ENCODE results near the gene NIT1.

The NIT1 gene

GRCh38 chr1:161138431-161138830 is 20.5 kb downstream of the NIT1 start:
- no peaks in the 10 kb centered on the region for H3K9me3 Mint-ChIP-seq
- H3K27me3 Mint-ChIP-seq = no peaks in the 10 kb centered on the region
- H3K36me3 Mint-ChIP-seq (ENCODE audit: low read depth) = peaks cover 3% of the 10 kb centered on the region
- ATAC-seq = no peak
- peaks cover 5% of the 10 kb centered on the region for H3K4me1 Mint-ChIP-seq
- DNase-seq = no peak
- H3K4me3 Mint-ChIP-seq = no peak overlapping the region
- no peak overlapping the region for H3K27ac Mint-ChIP-seq

- DNase-seq = peak; percentile 50
- Mint-ChIP-seq H3K36me3 (ENCODE audit: low read depth) (peaks cover 3% of the 10 kb centered on the region), H3K27ac (no peak overlapping the region), H3K4me3 (no peak overlapping the region), H3K4me1 (peaks cover 5% of the 10 kb centered on the region), H3K9me3 (no peaks in the 10 kb centered on the region), H3K27me3 (no peaks in the 10 kb centered on the region)
- no peak for ATAC-seq
These were observed 21.9 kb downstream of the NIT1 start for GRCh38 chr1:161139766-161140165.

- Mint-ChIP-seq H3K9me3 (no peaks in the 10 kb centered on the region), H3K27ac (no peak overlapping the region), H3K27me3 (no peaks in the 10 kb centered on the region), H3K4me3 (no peak overlapping the region), H3K4me1 (no peaks in the 10 kb centered on the region), H3K36me3 (ENCODE audit: low read depth) (peaks cover under 1% of the 10 kb centered on the region)
- no peak for ATAC-seq
- DNase-seq = no peak
These were observed 23.0 kb downstream of the NIT1 start for GRCh38 chr1:161140755-161141400.

GRCh38 chr1:161145832-161146231 is 27.9 kb downstream of the NIT1 start:
- H3K27ac Mint-ChIP-seq = no peak overlapping the region
- ATAC-seq = no peak
- DNase-seq = no peak
- H3K27me3 Mint-ChIP-seq = no peaks in the 10 kb centered on the region
- no peaks in the 10 kb centered on the region for H3K4me1 Mint-ChIP-seq
- no peaks in the 10 kb centered on the region for H3K36me3 Mint-ChIP-seq (ENCODE audit: low read depth)
- no peaks in the 10 kb centered on the region for H3K9me3 Mint-ChIP-seq
- no peak overlapping the region for H3K4me3 Mint-ChIP-seq

GRCh38 chr1:161153176-161153575 is 35.3 kb downstream of the NIT1 start:
- Mint-ChIP-seq H3K9me3 (no peaks in the 10 kb centered on the region), H3K4me1 (peaks cover 16% of the 10 kb centered on the region), H3K4me3 (peak overlapping the region; percentile 95), H3K36me3 (ENCODE audit: low read depth) (peaks cover 20% of the 10 kb centered on the region), H3K27me3 (no peaks in the 10 kb centered on the region), H3K27ac (peak overlapping the region; percentile 100)
- DNase-seq (no peak), ATAC-seq (no peak)

GRCh38 chr1:161153682-161154337 is 35.9 kb downstream of the NIT1 start, which contains the start of gene UFC1:
TSS of gene UFC1 (plus strand) at chr1:161153978. CDS start at chr1:161153998, 20 bp downstream.
- H3K27me3 Mint-ChIP-seq = no peaks in the 10 kb centered on the region
- ATAC-seq (peak; percentile 93), DNase-seq (peak; percentile 79)
- H3K9me3 Mint-ChIP-seq = no peaks in the 10 kb centered on the region
- peak within 1 kb of the TSS; percentile 100 for H3K27ac Mint-ChIP-seq
- peak within 1 kb of the TSS; percentile 95 for H3K4me3 Mint-ChIP-seq
- H3K36me3 Mint-ChIP-seq (ENCODE audit: low read depth) = peaks cover 23% of the 10 kb centered on the region
- peaks cover 21% of the 10 kb centered on the region for H3K4me1 Mint-ChIP-seq

- ATAC-seq = no peak
- Mint-ChIP-seq H3K4me1 (peaks cover 52% of the 10 kb centered on the region), H3K4me3 (no peak overlapping the region), H3K27ac (no peak overlapping the region), H3K9me3 (no peaks in the 10 kb centered on the region), H3K36me3 (ENCODE audit: low read depth) (peaks cover 35% of the 10 kb centered on the region), H3K27me3 (no peaks in the 10 kb centered on the region)
- DNase-seq = no peak
These were observed 40.0 kb downstream of the NIT1 start for GRCh38 chr1:161157867-161158266.

GRCh38 chr1:161158316-161159010 is 40.6 kb downstream of the NIT1 start:
- no peak for ATAC-seq
- H3K27ac Mint-ChIP-seq = peak overlapping the region; percentile 89
- peak overlapping the region; percentile 83 for H3K4me3 Mint-ChIP-seq
- peaks cover 36% of the 10 kb centered on the region for H3K36me3 Mint-ChIP-seq (ENCODE audit: low read depth)
- H3K4me1 Mint-ChIP-seq = peaks cover 53% of the 10 kb centered on the region
- H3K27me3 Mint-ChIP-seq = no peaks in the 10 kb centered on the region
- H3K9me3 Mint-ChIP-seq = no peaks in the 10 kb centered on the region
- DNase-seq = no peak

GRCh38 chr1:161159087-161159912 is 41.4 kb downstream of the NIT1 start, which contains the start of gene USP21:
TSS of gene USP21 (plus strand) at chr1:161159500. CDS start at chr1:161160641, 1,141 bp downstream.
- DNase-seq (peak; percentile 95), ATAC-seq (peak; percentile 87)
- Mint-ChIP-seq H3K4me3 (peak within 1 kb of the TSS; percentile 83), H3K4me1 (peaks cover 53% of the 10 kb centered on the region), H3K27me3 (no peaks in the 10 kb centered on the region), H3K36me3 (ENCODE audit: low read depth) (peaks cover 41% of the 10 kb centered on the region), H3K9me3 (no peaks in the 10 kb centered on the region), H3K27ac (peak within 1 kb of the TSS; percentile 89)

GRCh38 chr1:161159913-161160243 is 42.0 kb downstream of the NIT1 start:
- peaks cover 42% of the 10 kb centered on the region for H3K36me3 Mint-ChIP-seq (ENCODE audit: low read depth)
- peak overlapping the region; percentile 89 for H3K27ac Mint-ChIP-seq
- H3K4me3 Mint-ChIP-seq = peak overlapping the region; percentile 83
- peaks cover 52% of the 10 kb centered on the region for H3K4me1 Mint-ChIP-seq
- no peaks in the 10 kb centered on the region for H3K9me3 Mint-ChIP-seq
- DNase-seq = no peak
- H3K27me3 Mint-ChIP-seq = no peaks in the 10 kb centered on the region
- ATAC-seq = no peak

- peaks cover 38% of the 10 kb centered on the region for H3K36me3 Mint-ChIP-seq (ENCODE audit: low read depth)
- ATAC-seq (no peak), DNase-seq (no peak)
- peaks cover 52% of the 10 kb centered on the region for H3K4me1 Mint-ChIP-seq
- H3K4me3 Mint-ChIP-seq = peak overlapping the region; percentile 83
- no peaks in the 10 kb centered on the region for H3K27me3 Mint-ChIP-seq
- no peak overlapping the region for H3K27ac Mint-ChIP-seq
- H3K9me3 Mint-ChIP-seq = no peaks in the 10 kb centered on the region
These were observed 42.8 kb downstream of the NIT1 start for GRCh38 chr1:161160671-161161145.

GRCh38 chr1:161161652-161162051 is 43.7 kb downstream of the NIT1 start:
- no peaks in the 10 kb centered on the region for H3K27me3 Mint-ChIP-seq
- H3K4me3 Mint-ChIP-seq = no peak overlapping the region
- ATAC-seq (no peak), DNase-seq (no peak)
- H3K27ac Mint-ChIP-seq = no peak overlapping the region
- H3K4me1 Mint-ChIP-seq = peaks cover 49% of the 10 kb centered on the region
- no peaks in the 10 kb centered on the region for H3K9me3 Mint-ChIP-seq
- H3K36me3 Mint-ChIP-seq (ENCODE audit: low read depth) = peaks cover 36% of the 10 kb centered on the region

- no peak for ATAC-seq
- Mint-ChIP-seq H3K9me3 (no peaks in the 10 kb centered on the region), H3K4me3 (no peak overlapping the region), H3K4me1 (peaks cover 51% of the 10 kb centered on the region), H3K27ac (peak overlapping the region; percentile 55), H3K27me3 (no peaks in the 10 kb centered on the region), H3K36me3 (ENCODE audit: low read depth) (peaks cover 32% of the 10 kb centered on the region)
- DNase-seq = no peak
These were observed 44.1 kb downstream of the NIT1 start for GRCh38 chr1:161162052-161162451.

- ATAC-seq (no peak), DNase-seq (no peak)
- peaks cover 57% of the 10 kb centered on the region for H3K4me1 Mint-ChIP-seq
- no peaks in the 10 kb centered on the region for H3K9me3 Mint-ChIP-seq
- no peak overlapping the region for H3K4me3 Mint-ChIP-seq
- peaks cover 25% of the 10 kb centered on the region for H3K36me3 Mint-ChIP-seq (ENCODE audit: low read depth)
- peak overlapping the region; percentile 34 for H3K27ac Mint-ChIP-seq
- H3K27me3 Mint-ChIP-seq = no peaks in the 10 kb centered on the region
These were observed 44.9 kb downstream of the NIT1 start for GRCh38 chr1:161162806-161163205.

Data from activated naive CD8-positive, alpha-beta T cell treated with anti-CD3 and anti-CD28 coated beads, Interleukin-2, amount 50 U/mL, for 24 hours (primary cell).